NCI-H446 treated with DMSO at 0.1 percent for 48 hours (cell line): ENCODE results near the gene PACS1.
A peak's percentile ranks its signal among the peaks of the same experiment; 100 is the strongest.

Experiments used
- DNase-seq: peaks from one replicate; lab custom pipeline; 2025; lab: John Stamatoyannopoulos, UW

The PACS1 gene

GRCh38 chr11:66184728-66185127, 114.7 kb downstream of the PACS1 start:
- DNase-seq: no peak

- DNase-seq: no peak
Measured at GRCh38 chr11:66186470-66186869, 116.4 kb downstream of the PACS1 start.

- no peak for DNase-seq
Measured at GRCh38 chr11:66187453-66187852, 117.4 kb downstream of the PACS1 start.

GRCh38 chr11:66188580-66188979, 118.5 kb downstream of the PACS1 start:
- no peak for DNase-seq

- DNase-seq: no peak
Measured at GRCh38 chr11:66189031-66189745, 119.1 kb downstream of the PACS1 start.

GRCh38 chr11:66190786-66191185, 120.7 kb downstream of the PACS1 start:
- no peak for DNase-seq

GRCh38 chr11:66192181-66192863, 122.2 kb downstream of the PACS1 start:
- DNase-seq: no peak

- no peak for DNase-seq
Measured at GRCh38 chr11:66194391-66194790, 124.3 kb downstream of the PACS1 start.

GRCh38 chr11:66195867-66196266, 125.8 kb downstream of the PACS1 start:
- DNase-seq: no peak

GRCh38 chr11:66203847-66204246, 133.8 kb downstream of the PACS1 start:
- no peak for DNase-seq

GRCh38 chr11:66204412-66204811, 134.3 kb downstream of the PACS1 start:
- no peak for DNase-seq

GRCh38 chr11:66207816-66208215, 137.7 kb downstream of the PACS1 start:
- DNase-seq: no peak

- no peak for DNase-seq
Measured at GRCh38 chr11:66211100-66211499, 141.0 kb downstream of the PACS1 start.

- no peak for DNase-seq
Measured at GRCh38 chr11:66216911-66217310, 146.8 kb downstream of the PACS1 start.

- DNase-seq: no peak
Measured at GRCh38 chr11:66218036-66218435, 148.0 kb downstream of the PACS1 start.

GRCh38 chr11:66218846-66219620, 149.0 kb downstream of the PACS1 start:
- DNase-seq: no peak

GRCh38 chr11:66219846-66220565, 149.9 kb downstream of the PACS1 start:
- no peak for DNase-seq

- DNase-seq: no peak
Measured at GRCh38 chr11:66220566-66220935, 150.5 kb downstream of the PACS1 start.

GRCh38 chr11:66221012-66221411, 150.9 kb downstream of the PACS1 start:
- DNase-seq: no peak

GRCh38 chr11:66221726-66222236, 151.7 kb downstream of the PACS1 start:
- no peak for DNase-seq

- DNase-seq: peak; percentile 82
Measured at GRCh38 chr11:66222358-66223149, 152.5 kb downstream of the PACS1 start.
